Measurements from ENCODE around the gene MRPL58.

MRPL58 gene

DNA sequence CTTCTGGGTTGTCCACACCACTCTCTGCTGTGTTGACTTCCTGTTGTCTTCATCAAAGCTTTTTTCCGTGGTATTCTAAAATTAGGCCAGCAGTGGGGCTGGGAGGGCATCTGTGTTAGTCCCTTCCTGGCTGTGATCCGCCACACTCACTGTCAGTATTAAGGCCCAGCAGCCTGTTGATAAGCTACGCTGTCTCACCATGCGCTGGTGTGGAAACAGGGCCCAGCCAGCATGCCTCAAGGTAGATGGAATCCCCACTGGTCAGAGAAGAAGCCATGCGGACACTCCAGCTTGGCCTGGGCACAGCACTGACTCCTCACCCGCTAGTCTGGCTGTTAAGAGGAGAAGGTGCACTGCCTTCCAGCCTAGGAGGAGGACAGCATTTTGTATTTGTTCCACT lies 13.7 kb upstream of the MRPL58 start:
- no peak overlapping the region for H3K4me3 ChIP-seq (ENCODE audit: control insufficient read depth, low read depth, low read length)
- DNase-seq (ENCODE audit: low read depth), result no peak
- TF ChIP-seq, protein P1, sequence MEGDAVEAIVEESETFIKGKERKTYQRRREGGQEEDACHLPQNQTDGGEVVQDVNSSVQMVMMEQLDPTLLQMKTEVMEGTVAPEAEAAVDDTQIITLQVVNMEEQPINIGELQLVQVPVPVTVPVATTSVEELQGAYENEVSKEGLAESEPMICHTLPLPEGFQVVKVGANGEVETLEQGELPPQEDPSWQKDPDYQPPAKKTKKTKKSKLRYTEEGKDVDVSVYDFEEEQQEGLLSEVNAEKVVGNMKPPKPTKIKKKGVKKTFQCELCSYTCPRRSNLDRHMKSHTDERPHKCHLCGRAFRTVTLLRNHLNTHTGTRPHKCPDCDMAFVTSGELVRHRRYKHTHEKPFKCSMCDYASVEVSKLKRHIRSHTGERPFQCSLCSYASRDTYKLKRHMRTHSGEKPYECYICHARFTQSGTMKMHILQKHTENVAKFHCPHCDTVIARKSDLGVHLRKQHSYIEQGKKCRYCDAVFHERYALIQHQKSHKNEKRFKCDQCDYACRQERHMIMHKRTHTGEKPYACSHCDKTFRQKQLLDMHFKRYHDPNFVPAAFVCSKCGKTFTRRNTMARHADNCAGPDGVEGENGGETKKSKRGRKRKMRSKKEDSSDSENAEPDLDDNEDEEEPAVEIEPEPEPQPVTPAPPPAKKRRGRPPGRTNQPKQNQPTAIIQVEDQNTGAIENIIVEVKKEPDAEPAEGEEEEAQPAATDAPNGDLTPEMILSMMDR (conservative IDR thresholded peaks at IDR 0.05; ENCODE audit: control insufficient read depth, insufficient read depth, low read depth, low read length), result no peak

DNA sequence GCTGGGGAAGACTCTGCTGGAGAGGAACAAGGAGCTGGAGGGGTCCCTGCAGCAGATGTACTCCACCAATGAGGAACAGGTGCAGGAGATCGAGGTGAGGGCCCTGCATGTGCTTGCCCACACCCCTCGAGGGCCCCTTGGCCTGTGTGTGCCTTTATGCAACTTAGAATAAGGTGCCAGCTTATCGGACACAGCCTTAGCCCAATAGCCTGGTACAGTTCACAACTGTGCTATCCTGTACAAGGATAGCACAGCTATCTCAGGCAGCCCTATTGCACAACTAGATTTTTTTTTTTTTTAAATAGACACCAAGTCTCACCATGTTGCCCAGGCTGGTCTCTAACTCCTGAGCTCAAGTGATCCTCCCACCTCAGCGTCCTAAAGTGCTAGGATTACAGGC lies 12.9 kb upstream of the MRPL58 start:
- H3K4me3 ChIP-seq (ENCODE audit: control insufficient read depth, low read depth, low read length), result no peak overlapping the region
- TF ChIP-seq, protein P1 (conservative IDR thresholded peaks at IDR 0.05; ENCODE audit: control insufficient read depth, insufficient read depth, low read depth, low read length), result no peak
- no peak for DNase-seq (ENCODE audit: low read depth)

DNA sequence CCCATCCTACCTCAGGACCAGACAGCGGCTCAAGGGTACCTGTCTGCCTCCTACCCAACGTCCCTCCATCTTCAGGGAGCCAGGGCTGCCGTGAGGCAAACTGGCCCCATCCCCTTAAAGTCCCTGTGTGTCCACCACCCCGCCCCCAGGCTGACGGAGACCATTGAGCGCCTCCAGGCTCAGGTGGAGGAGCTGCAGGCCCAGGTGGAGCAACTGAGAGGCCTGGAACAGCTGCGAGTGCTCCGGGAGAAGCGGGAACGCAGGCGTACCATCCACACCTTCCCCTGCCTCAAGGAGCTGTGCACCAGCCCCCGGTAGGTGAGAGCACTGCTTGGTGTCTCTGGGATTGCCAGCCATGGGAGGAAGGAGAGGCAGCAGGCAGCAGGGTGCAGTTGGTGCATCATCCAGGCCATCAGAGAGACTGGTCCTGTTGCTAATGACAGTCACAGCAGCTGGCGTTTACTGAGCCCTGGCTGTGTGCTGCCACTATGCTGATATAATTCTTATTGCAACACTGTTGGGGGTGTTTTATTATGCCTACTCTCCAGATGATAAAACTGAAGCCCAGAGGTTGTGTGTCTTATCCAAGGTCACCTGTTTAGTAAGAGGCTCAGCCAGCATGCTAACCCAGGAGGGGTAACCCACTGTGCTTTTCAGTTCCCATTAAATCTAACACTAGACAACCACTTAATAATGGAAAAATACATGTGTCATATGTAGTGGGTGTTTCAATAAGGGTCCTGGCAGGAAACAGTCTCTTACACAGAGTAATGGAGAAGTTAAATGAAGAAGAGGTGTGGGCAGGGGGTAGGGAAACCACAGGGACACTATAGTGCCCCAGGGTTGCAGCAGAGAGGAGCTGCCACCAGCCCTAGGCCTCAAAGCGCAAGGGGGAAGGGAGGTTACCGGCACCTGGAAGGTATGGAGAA lies 10.3 kb upstream of the MRPL58 start:
- H3K4me3 ChIP-seq (ENCODE audit: control insufficient read depth, low read depth, low read length), result no peak overlapping the region
- DNase-seq (ENCODE audit: low read depth), result no peak
- TF ChIP-seq, protein P1 (conservative IDR thresholded peaks at IDR 0.05; ENCODE audit: control insufficient read depth, insufficient read depth, low read depth, low read length), result no peak

DNA sequence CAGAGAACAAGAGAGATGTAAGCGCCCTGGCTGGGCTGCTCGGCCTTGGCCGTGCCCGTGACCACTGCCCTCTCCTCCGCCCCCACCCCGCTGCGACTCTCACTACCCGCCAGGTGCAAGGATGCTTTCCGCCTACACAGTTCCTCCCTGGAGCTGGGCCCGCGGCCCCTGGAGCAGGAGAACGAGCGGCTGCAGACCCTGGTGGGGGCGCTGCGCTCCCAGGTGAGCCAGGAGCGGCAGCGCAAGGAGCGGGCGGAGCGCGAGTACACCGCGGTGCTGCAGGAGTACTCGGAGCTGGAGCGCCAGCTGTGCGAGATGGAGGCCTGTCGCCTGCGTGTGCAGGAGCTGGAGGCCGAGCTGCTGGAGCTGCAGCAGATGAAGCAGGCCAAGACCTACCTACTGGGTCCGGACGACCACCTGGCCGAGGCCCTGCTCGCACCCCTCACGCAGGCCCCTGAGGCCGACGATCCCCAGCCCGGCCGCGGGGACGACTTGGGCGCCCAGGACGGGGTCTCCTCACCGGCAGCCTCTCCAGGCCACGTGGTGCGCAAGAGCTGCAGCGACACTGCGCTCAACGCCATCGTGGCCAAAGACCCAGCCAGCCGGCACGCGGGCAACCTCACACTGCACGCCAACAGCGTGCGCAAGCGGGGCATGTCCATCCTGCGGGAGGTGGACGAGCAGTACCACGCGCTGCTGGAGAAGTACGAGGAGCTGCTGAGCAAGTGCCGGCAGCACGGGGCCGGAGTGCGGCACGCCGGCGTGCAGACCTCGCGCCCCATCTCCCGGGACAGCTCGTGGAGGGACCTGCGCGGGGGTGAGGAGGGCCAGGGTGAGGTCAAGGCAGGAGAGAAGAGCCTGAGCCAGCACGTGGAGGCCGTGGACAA lies 9.2 kb upstream of the MRPL58 start:
- H3K4me3 ChIP-seq (ENCODE audit: control insufficient read depth, low read depth, low read length), result no peak overlapping the region
- TF ChIP-seq, protein P1 (conservative IDR thresholded peaks at IDR 0.05; ENCODE audit: control insufficient read depth, insufficient read depth, low read depth, low read length), result no peak
- no peak for DNase-seq (ENCODE audit: low read depth)

DNA sequence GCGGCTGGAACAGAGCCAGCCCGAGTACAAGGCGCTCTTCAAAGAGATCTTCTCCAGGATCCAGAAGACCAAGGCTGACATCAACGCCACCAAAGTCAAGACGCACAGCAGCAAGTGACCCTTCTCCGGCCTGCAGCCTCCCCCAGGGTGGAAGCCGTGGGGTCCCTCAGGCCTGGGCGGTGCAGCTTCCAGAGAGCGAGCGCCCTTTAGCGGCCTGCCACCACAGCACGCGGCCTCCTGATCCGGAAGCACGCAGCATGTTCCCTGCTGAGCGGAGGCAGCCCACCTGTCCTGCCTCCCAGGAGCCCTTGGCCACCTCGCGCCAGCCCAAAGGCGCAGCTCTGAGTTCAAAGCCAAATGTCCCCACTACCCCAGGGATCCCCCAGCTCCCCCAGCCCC lies 8.5 kb upstream of the MRPL58 start:
- TF ChIP-seq, protein P1 (conservative IDR thresholded peaks at IDR 0.05; ENCODE audit: control insufficient read depth, insufficient read depth, low read depth, low read length), result no peak
- no peak overlapping the region for H3K4me3 ChIP-seq (ENCODE audit: control insufficient read depth, low read depth, low read length)
- DNase-seq (ENCODE audit: low read depth), result no peak

DNA sequence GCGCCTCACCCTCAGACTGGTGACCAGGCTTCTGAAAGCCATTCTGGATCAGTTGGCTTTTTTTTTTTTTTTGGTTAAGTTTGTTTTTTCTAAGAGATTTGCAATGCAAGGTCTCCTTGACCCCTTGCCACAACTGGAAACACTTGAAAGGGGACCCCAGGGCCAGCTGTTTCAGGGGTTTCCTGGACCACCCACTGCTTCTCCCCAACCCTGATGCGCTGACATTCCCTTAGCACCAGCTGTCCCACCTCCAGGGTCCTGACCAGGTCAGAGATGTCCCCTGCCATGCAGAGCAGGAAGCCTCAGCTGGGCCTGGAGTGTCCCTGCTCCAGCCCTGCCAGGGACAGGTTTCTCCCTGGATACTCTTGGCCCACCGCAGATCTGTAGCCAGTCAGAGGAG lies 8.1 kb upstream of the MRPL58 start:
- TF ChIP-seq, protein P1 (conservative IDR thresholded peaks at IDR 0.05; ENCODE audit: control insufficient read depth, insufficient read depth, low read depth, low read length), result no peak
- H3K4me3 ChIP-seq (ENCODE audit: control insufficient read depth, low read depth, low read length), result no peak overlapping the region
- DNase-seq (ENCODE audit: low read depth), result no peak

Measured in fibroblast of mammary gland (primary cell).